ENCODE data around the gene MAN2A2.

DNA sequence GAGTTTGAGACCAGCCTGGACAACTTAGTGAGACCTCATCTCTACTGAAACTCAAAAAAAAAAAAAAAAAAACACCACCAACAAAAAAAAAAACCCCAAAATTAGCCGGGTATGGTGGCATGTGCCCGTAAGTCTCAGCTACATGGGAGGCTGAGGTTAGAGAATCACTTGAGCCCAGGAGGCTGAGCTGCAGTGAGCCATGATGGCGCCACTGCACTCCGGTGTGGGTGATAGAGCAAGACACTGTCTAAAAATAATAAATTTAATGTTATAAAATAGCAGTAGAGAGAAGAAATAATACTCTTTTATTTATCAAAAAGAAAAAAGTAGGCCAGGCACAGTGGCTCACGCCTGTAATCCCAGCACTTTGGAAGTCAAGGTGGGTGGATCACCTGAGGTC is 69.0 kb downstream of the MAN2A2 start:
- TF ChIP-seq POLR2A (IDR thresholded peaks at IDR 0.05) = no peak
- TF ChIP-seq, protein P1, sequence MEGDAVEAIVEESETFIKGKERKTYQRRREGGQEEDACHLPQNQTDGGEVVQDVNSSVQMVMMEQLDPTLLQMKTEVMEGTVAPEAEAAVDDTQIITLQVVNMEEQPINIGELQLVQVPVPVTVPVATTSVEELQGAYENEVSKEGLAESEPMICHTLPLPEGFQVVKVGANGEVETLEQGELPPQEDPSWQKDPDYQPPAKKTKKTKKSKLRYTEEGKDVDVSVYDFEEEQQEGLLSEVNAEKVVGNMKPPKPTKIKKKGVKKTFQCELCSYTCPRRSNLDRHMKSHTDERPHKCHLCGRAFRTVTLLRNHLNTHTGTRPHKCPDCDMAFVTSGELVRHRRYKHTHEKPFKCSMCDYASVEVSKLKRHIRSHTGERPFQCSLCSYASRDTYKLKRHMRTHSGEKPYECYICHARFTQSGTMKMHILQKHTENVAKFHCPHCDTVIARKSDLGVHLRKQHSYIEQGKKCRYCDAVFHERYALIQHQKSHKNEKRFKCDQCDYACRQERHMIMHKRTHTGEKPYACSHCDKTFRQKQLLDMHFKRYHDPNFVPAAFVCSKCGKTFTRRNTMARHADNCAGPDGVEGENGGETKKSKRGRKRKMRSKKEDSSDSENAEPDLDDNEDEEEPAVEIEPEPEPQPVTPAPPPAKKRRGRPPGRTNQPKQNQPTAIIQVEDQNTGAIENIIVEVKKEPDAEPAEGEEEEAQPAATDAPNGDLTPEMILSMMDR (IDR thresholded peaks at IDR 0.05) = no peak

All from right lobe of liver (tissue), 4 donors.